Lower lobe of right lung (tissue), 2 donors: ENCODE measurements around the gene NIBAN1. TPM values are rescaled to one million over a fixed set of nuclear protein-coding genes. Genes with fewer than 3 reads are reported as not detected.

Experiments used
- ATAC-seq, 2 donors: fragments of 200-7000 bp; cut with Tn5 transposase; one replicate each; pipeline ENCODE4 v1.9.1; 2020 to 2022; ENCODE audit warnings: mild to moderate bottlenecking in 2 of 2, moderate library complexity in 2 of 2
- DNase-seq: peaks from one replicate; pipeline ENCODE4 v3.0.0-alpha.2; 2020
- H3K27ac ChIP-seq: fragments of 200-600 bp; one replicate; pipeline ENCODE4 v1.8.0; 2022
- H3K27me3 ChIP-seq: fragments of 200-600 bp; one replicate; pipeline ENCODE4 v1.8.0; 2022; ENCODE audit warnings: low read depth
- H3K36me3 ChIP-seq: fragments of 200-600 bp; one replicate; pipeline ENCODE4 v1.8.0; 2022; ENCODE audit warnings: mild to moderate bottlenecking
- H3K4me1 ChIP-seq: fragments of 200-600 bp; one replicate; pipeline ENCODE4 v1.8.0; 2022
- H3K4me3 ChIP-seq: fragments of 200-600 bp; one replicate; pipeline ENCODE4 v1.8.0; 2022; ENCODE audit warnings: mild to moderate bottlenecking
- H3K9me3 ChIP-seq: fragments of 200-600 bp; one replicate; pipeline ENCODE4 v1.8.0; 2022
- intact Hi-C: fragments of 100-400 bp; cut with DNase I; formaldehyde crosslinking; loops from one replicate; pipeline ENCODE4 v1.11.0; 2022
- total RNA-seq: library from RNA; stranded (reverse); fragmentation: NEBNext Ultra II Directional; extraction: Animal tissue kit (Norgen Biotek cat#: 25700); gene quantifications from one replicate; pipeline ENCODE4 v1.2.1, GENCODE V29; 2021
- TF ChIP-seq, protein P1 (sequence below): fragments of 200-600 bp; IDR thresholded peaks from one replicate; pipeline ENCODE4 v1.8.0; 2022; ENCODE audit warnings: antibody characterized with exemption, mild to moderate bottlenecking
- donor health status: DM: no; HTN: yes; CAD: no; lungs with severe emphysema.

The NIBAN1 gene
- total RNA-seq, 1 donor from 2014 or later: 44.8 TPM

DNA sequence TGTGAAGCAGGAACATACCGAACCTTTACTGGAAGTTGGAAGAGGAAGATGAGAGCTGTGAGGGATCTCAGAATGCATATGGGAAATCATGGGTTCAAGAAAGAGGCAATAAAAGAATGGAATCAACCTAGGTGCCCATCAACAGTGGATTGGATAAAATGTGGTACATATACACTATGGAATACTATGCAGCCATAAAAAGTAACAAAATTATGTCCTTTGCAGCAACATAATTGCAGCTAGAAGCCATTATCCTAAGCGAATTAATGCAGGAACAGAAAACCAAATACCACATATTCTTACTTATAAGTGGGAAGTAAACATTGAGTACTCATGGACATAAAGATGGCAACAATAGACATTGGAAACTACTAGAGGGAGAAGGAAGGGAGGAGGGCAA lies 40.4 kb downstream of the NIBAN1 start:
- ATAC-seq: no peak
- TF ChIP-seq, protein P1, sequence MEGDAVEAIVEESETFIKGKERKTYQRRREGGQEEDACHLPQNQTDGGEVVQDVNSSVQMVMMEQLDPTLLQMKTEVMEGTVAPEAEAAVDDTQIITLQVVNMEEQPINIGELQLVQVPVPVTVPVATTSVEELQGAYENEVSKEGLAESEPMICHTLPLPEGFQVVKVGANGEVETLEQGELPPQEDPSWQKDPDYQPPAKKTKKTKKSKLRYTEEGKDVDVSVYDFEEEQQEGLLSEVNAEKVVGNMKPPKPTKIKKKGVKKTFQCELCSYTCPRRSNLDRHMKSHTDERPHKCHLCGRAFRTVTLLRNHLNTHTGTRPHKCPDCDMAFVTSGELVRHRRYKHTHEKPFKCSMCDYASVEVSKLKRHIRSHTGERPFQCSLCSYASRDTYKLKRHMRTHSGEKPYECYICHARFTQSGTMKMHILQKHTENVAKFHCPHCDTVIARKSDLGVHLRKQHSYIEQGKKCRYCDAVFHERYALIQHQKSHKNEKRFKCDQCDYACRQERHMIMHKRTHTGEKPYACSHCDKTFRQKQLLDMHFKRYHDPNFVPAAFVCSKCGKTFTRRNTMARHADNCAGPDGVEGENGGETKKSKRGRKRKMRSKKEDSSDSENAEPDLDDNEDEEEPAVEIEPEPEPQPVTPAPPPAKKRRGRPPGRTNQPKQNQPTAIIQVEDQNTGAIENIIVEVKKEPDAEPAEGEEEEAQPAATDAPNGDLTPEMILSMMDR: no peak
- H3K36me3 ChIP-seq: no peaks in the 10 kb centered on the region

DNA sequence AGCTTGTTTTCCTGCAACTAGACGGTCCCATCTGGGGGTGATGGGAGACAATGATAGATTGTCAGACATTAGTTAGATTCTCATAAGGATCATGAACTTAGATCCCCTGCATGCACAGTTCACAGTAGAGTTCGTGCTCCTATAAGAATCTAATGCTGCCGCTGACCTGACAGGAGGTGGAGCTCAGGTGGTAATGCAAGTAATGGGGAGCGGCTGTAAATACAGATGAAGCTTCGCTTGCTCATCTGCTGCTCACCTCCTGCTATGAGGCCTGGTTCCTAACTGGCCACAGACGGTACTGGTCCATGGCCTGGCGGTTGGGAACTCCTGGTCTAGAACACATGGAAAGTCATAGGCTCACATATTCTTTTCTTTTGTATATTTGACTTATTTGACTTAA lies 42.0 kb downstream of the NIBAN1 start:
- intact Hi-C loops: no loop called here
- no peak for DNase-seq
- Histone ChIP-seq H3K9me3 (no peaks in the 10 kb centered on the region), H3K4me3 (no peak overlapping the region), H3K4me1 (no peaks in the 10 kb centered on the region), H3K27ac (no peak overlapping the region), H3K27me3 (no peaks in the 10 kb centered on the region), H3K36me3 (no peaks in the 10 kb centered on the region)
- TF ChIP-seq, protein P1: no peak
- no peak for ATAC-seq

More for the DNA sequence above, 40.4 kb downstream of the NIBAN1 start:
- no peaks in the 10 kb centered on the region for H3K4me1 ChIP-seq
- no peak overlapping the region for H3K4me3 ChIP-seq
- intact Hi-C loops: no loop called here
- H3K27me3 ChIP-seq: no peaks in the 10 kb centered on the region
- no peak overlapping the region for H3K27ac ChIP-seq
- DNase-seq: no peak
- H3K9me3 ChIP-seq: no peaks in the 10 kb centered on the region

DNA sequence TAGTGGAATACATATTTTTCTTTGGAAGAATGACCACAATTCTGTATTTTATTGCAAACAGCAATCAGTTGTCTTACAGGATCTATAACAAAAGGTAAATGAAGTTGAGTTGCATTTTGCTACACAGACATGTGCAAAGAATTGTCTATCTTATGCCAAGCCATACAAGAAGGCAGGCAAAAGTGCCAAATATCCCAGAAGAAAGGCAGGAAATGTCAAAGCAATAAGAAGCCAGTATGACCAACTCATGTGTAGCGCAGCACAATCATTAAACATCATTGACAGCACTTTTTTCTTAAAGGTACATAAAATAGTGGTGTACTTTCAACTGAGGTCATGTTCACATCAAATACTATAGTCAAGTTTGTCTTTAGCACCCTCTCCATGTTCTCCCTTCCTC lies 42.7 kb downstream of the NIBAN1 start:
- H3K4me1 ChIP-seq: no peaks in the 10 kb centered on the region
- TF ChIP-seq, protein P1: no peak
- no peak for DNase-seq
- intact Hi-C loops: no loop called here
- H3K4me3 ChIP-seq: no peak overlapping the region
- H3K27me3 ChIP-seq: no peaks in the 10 kb centered on the region
- no peaks in the 10 kb centered on the region for H3K36me3 ChIP-seq
- H3K27ac ChIP-seq: no peak overlapping the region
- no peaks in the 10 kb centered on the region for H3K9me3 ChIP-seq
- ATAC-seq: no peak

DNA sequence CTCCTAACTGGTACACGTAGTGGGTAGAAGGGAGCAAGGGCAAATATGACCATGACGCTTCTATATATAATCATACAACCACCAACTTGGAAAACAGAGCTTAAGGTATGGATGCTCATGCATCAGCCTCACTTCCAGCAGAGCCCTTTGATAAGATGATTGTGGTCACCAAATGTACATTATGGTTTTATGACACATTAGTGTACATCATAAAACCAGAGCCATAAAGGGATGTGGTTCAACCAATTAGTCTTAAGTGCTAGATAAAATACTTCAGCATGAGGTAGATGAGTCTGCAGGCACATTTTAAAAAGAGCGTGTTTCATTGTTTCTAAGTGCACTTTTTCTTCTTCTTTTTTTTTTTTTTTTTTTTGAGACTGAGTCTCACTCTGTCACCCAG lies 43.7 kb downstream of the NIBAN1 start:
- intact Hi-C loops: no loop called here
- TF ChIP-seq, protein P1: no peak
- Histone ChIP-seq H3K4me3 (no peak overlapping the region), H3K27ac (no peak overlapping the region), H3K4me1 (no peaks in the 10 kb centered on the region), H3K27me3 (no peaks in the 10 kb centered on the region), H3K36me3 (no peaks in the 10 kb centered on the region), H3K9me3 (no peaks in the 10 kb centered on the region)
- no peak for DNase-seq
- ATAC-seq: peak in 1 of 2 donors; percentile 32

DNA sequence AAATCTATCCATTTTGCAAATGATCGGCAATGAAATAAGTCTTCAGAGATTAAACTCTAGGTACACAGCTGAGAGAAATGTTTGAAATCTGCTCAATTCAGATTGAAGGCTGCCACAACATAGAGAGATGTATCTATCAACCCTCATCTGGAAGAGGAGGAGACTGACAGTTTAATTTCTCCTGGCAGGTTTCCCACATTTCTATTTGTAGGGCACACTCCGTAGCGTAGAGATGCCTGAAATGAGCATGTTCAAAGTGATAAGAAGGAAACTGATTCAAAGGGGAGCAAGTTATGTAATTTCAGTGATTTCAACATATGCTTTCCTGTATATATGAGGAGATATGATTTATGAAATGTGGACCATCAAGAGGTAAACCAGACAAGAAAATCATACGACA lies 44.1 kb downstream of the NIBAN1 start:
- H3K9me3 ChIP-seq: no peaks in the 10 kb centered on the region
- H3K36me3 ChIP-seq: no peaks in the 10 kb centered on the region
- ATAC-seq (no peak), DNase-seq (no peak)
- intact Hi-C loops: no loop called here
- no peak overlapping the region for H3K4me3 ChIP-seq
- H3K27me3 ChIP-seq: no peaks in the 10 kb centered on the region
- no peak overlapping the region for H3K27ac ChIP-seq
- TF ChIP-seq, protein P1: no peak
- no peaks in the 10 kb centered on the region for H3K4me1 ChIP-seq

DNA sequence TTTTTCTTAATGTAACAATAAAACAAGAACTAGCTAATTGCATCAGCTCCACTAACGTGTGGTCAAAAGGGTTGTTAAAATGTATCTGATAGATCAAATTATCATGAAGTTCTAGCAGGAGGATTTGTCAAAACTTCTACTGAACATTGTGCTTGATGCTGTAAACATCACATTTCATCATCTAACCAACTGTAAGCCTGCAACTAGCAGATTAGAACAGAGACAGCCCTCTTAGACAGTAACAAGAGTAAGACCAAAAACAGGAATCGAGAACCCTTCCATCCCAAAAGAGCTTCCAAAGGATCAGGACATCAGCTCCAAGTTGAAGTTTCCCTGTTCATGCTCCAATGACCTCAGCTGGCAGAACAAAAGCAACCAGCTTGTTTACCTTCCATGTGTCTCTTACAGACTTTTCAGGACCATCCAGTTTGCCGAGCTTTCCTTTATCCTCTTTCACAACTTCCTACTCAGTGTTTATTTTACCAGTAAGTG lies 44.6 kb downstream of the NIBAN1 start:
- intact Hi-C loops: no loop called here
- peak in 1 of 2 donors; percentile 29 for ATAC-seq
- no peaks in the 10 kb centered on the region for H3K9me3 ChIP-seq

More for the DNA sequence above, 44.6 kb downstream of the NIBAN1 start:
- Histone ChIP-seq H3K36me3 (no peaks in the 10 kb centered on the region), H3K27ac (no peak overlapping the region), H3K4me3 (no peak overlapping the region), H3K4me1 (no peaks in the 10 kb centered on the region), H3K27me3 (no peaks in the 10 kb centered on the region)
- TF ChIP-seq, protein P1: no peak
- no peak for DNase-seq
